ENCODE measurements around the gene FXYD5. TPM values are rescaled to one million over a fixed set of nuclear protein-coding genes. Genes with fewer than 3 reads are reported as not detected.
"Not testable (repeated sequence)": the region's sequence is repeated elsewhere in the genome, so short reads cannot be mapped to it uniquely, and the experiment has no call there.

Gene FXYD5
- total RNA-seq, 2 experiments from 2014 or later, result 455 to 524 TPM

GRCh38 chr19:35194012-35194984, 39.8 kb downstream of the FXYD5 start:
- no peak for DNase-seq
- H3K27ac Mint-ChIP-seq, result no peak overlapping the region
- ChIA-PET POLR2A (no interaction called here), CTCF (interaction anchor here (1.3 to 1.6 kb wide), 2 partner anchors 10 to 12 kb away, joined by 3 to 4 read pairs; no protein-coding TSS in a partner anchor)
- peaks cover 12% of the 10 kb centered on the region for H3K9me3 Mint-ChIP-seq
- peaks cover 9% of the 10 kb centered on the region for H3K36me3 Mint-ChIP-seq (ENCODE audit: low read depth)
- peaks cover 16% of the 10 kb centered on the region for H3K27me3 Mint-ChIP-seq
- H3K4me3 Mint-ChIP-seq, result no peak overlapping the region
- H3K4me1 Mint-ChIP-seq, result peaks cover 14% of the 10 kb centered on the region

- Mint-ChIP-seq H3K27me3 (peaks cover 9% of the 10 kb centered on the region), H3K4me1 (peaks cover 17% of the 10 kb centered on the region), H3K4me3 (no peak overlapping the region), H3K27ac (no peak overlapping the region), H3K9me3 (peaks cover 10% of the 10 kb centered on the region), H3K36me3 (ENCODE audit: low read depth) (peaks cover 6% of the 10 kb centered on the region)
- DNase-seq, result no peak
- CTCF ChIA-PET, result no interaction called here
- POLR2A ChIA-PET, result no interaction called here
Measured at GRCh38 chr19:35195830-35196229, 41.3 kb downstream of the FXYD5 start.

GRCh38 chr19:35196861-35197260, 42.3 kb downstream of the FXYD5 start:
- CTCF ChIA-PET, result interaction anchor here (0.7 kb wide), 1 partner anchor 16 kb away, joined by 3 read pairs; no protein-coding TSS in a partner anchor
- POLR2A ChIA-PET, result not testable (repeated sequence)

GRCh38 chr19:35199481-35199880, 44.9 kb downstream of the FXYD5 start:
- no peaks in the 10 kb centered on the region for H3K27me3 Mint-ChIP-seq
- peaks cover 4% of the 10 kb centered on the region for H3K9me3 Mint-ChIP-seq
- POLR2A ChIA-PET, result no interaction called here
- H3K4me3 Mint-ChIP-seq, result no peak overlapping the region
- peaks cover 5% of the 10 kb centered on the region for H3K36me3 Mint-ChIP-seq (ENCODE audit: low read depth)
- CTCF ChIA-PET, result interaction anchor here (0.9 to 2.0 kb wide), 3 partner anchors 21 to 70 kb away, joined by 3 to 10 read pairs (median 3); no protein-coding TSS in a partner anchor
- H3K27ac Mint-ChIP-seq, result no peak overlapping the region
- DNase-seq, result no peak
- peaks cover 38% of the 10 kb centered on the region for H3K4me1 Mint-ChIP-seq

More at GRCh38 chr19:35196861-35197260, 42.3 kb downstream of the FXYD5 start:
- Mint-ChIP-seq H3K4me1 (peaks cover 22% of the 10 kb centered on the region), H3K9me3 (peaks cover 10% of the 10 kb centered on the region)
- not testable (repeated sequence) for DNase-seq; H3K27me3 Mint-ChIP-seq; H3K27ac Mint-ChIP-seq; H3K36me3 Mint-ChIP-seq (ENCODE audit: low read depth); H3K4me3 Mint-ChIP-seq

- Mint-ChIP-seq H3K36me3 (ENCODE audit: low read depth) (peaks cover 7% of the 10 kb centered on the region), H3K27me3 (no peaks in the 10 kb centered on the region), H3K4me3 (no peak overlapping the region), H3K27ac (peak overlapping the region; percentile 60), H3K4me1 (peaks cover 67% of the 10 kb centered on the region), H3K9me3 (peaks cover 2% of the 10 kb centered on the region)
- CTCF ChIA-PET, result interaction anchor here (1.1 to 1.5 kb wide), 4 partner anchors 9 to 67 kb away, joined by 3 to 4 read pairs (median 4); partner anchors contain the start of gene LGI4
- POLR2A ChIA-PET, result interaction anchor here (0.6 kb wide), 1 partner anchor 977 kb away, joined by 3 read pairs; no protein-coding TSS in a partner anchor
- DNase-seq, result no peak
Measured at GRCh38 chr19:35202722-35203688, 48.5 kb downstream of the FXYD5 start.

- no peaks in the 10 kb centered on the region for H3K27me3 Mint-ChIP-seq
- H3K4me3 Mint-ChIP-seq, result no peak overlapping the region
- peaks cover 8% of the 10 kb centered on the region for H3K9me3 Mint-ChIP-seq
- H3K4me1 Mint-ChIP-seq, result peaks cover 83% of the 10 kb centered on the region
- peak overlapping the region; percentile 96 for H3K27ac Mint-ChIP-seq
- peaks cover 16% of the 10 kb centered on the region for H3K36me3 Mint-ChIP-seq (ENCODE audit: low read depth)
- POLR2A ChIA-PET, result interaction anchor here (0.7 kb wide), 1 partner anchor 51 kb away, joined by 4 read pairs; no protein-coding TSS in a partner anchor
- peak; percentile 27 for DNase-seq
- CTCF ChIA-PET, result interaction anchor here (1.4 to 1.5 kb wide), 2 partner anchors 11 to 69 kb away, joined by 3 read pairs; partner anchors contain the start of gene LGI4
Measured at GRCh38 chr19:35204799-35205732, 50.5 kb downstream of the FXYD5 start.

GRCh38 chr19:35205733-35206323, 51.3 kb downstream of the FXYD5 start:
- Mint-ChIP-seq H3K9me3 (peaks cover 8% of the 10 kb centered on the region), H3K27ac (peak overlapping the region; percentile 96), H3K36me3 (ENCODE audit: low read depth) (peaks cover 16% of the 10 kb centered on the region), H3K27me3 (no peaks in the 10 kb centered on the region), H3K4me1 (peaks cover 83% of the 10 kb centered on the region), H3K4me3 (no peak overlapping the region)
- POLR2A ChIA-PET, result interaction anchor here (0.7 kb wide), 1 partner anchor 52 kb away, joined by 4 read pairs; no protein-coding TSS in a partner anchor
- CTCF ChIA-PET, result interaction anchor here (1.4 to 1.5 kb wide), 2 partner anchors 12 to 71 kb away, joined by 3 read pairs; partner anchors contain the start of gene LGI4
- DNase-seq, result no peak

GRCh38 chr19:35206379-35206778, 51.8 kb downstream of the FXYD5 start:
- H3K4me3 Mint-ChIP-seq, result peak overlapping the region; percentile 60
- H3K27me3 Mint-ChIP-seq, result no peaks in the 10 kb centered on the region
- POLR2A ChIA-PET, result no interaction called here
- peak; percentile 81 for DNase-seq
- peaks cover 8% of the 10 kb centered on the region for H3K9me3 Mint-ChIP-seq
- H3K27ac Mint-ChIP-seq, result peak overlapping the region; percentile 96
- H3K36me3 Mint-ChIP-seq (ENCODE audit: low read depth), result peaks cover 16% of the 10 kb centered on the region
- peaks cover 83% of the 10 kb centered on the region for H3K4me1 Mint-ChIP-seq
- CTCF ChIA-PET, result interaction anchor here (0.5 to 1.5 kb wide), 5 partner anchors 10 to 800 kb away, joined by 3 read pairs; partner anchors contain the start of gene LGI4

- ChIA-PET POLR2A (no interaction called here), CTCF (interaction anchor here (0.5 to 1.5 kb wide), 4 partner anchors 9 to 801 kb away, joined by 3 read pairs; partner anchors contain the start of gene LGI4)
- no peaks in the 10 kb centered on the region for H3K27me3 Mint-ChIP-seq
Measured at GRCh38 chr19:35206855-35207254, 52.3 kb downstream of the FXYD5 start.

GRCh38 chr19:35207391-35207871, 52.9 kb downstream of the FXYD5 start:
- DNase-seq, result peak; percentile 37
- ChIA-PET CTCF (interaction anchor here (0.5 to 0.9 kb wide), 2 partner anchors 21 to 377 kb away, joined by 3 read pairs; partner anchors contain the start of gene FAM187B), POLR2A (no interaction called here)
- peaks cover 19% of the 10 kb centered on the region for H3K36me3 Mint-ChIP-seq (ENCODE audit: low read depth)
- H3K27me3 Mint-ChIP-seq, result no peaks in the 10 kb centered on the region
- peak overlapping the region; percentile 14 for H3K4me3 Mint-ChIP-seq
- H3K9me3 Mint-ChIP-seq, result peaks cover 8% of the 10 kb centered on the region
- peak overlapping the region; percentile 96 for H3K27ac Mint-ChIP-seq
- peaks cover 91% of the 10 kb centered on the region for H3K4me1 Mint-ChIP-seq

More at GRCh38 chr19:35206855-35207254, 52.3 kb downstream of the FXYD5 start:
- peak overlapping the region; percentile 96 for H3K27ac Mint-ChIP-seq
- peaks cover 8% of the 10 kb centered on the region for H3K9me3 Mint-ChIP-seq
- peaks cover 86% of the 10 kb centered on the region for H3K4me1 Mint-ChIP-seq
- H3K4me3 Mint-ChIP-seq, result peak overlapping the region; percentile 60
- H3K36me3 Mint-ChIP-seq (ENCODE audit: low read depth), result peaks cover 16% of the 10 kb centered on the region
- no peak for DNase-seq

- DNase-seq, result no peak
- CTCF ChIA-PET, result interaction anchor here (0.5 kb wide), 1 partner anchor 20 kb away, joined by 3 read pairs; the partner anchor contains the start of gene FAM187B
- Mint-ChIP-seq H3K9me3 (peaks cover 8% of the 10 kb centered on the region), H3K27ac (peak overlapping the region; percentile 96), H3K4me1 (peaks cover 91% of the 10 kb centered on the region), H3K36me3 (ENCODE audit: low read depth) (peaks cover 17% of the 10 kb centered on the region), H3K4me3 (peak overlapping the region; percentile 14), H3K27me3 (no peaks in the 10 kb centered on the region)
- POLR2A ChIA-PET, result no interaction called here
Measured at GRCh38 chr19:35208121-35208520, 53.6 kb downstream of the FXYD5 start.

Data from activated CD4-positive, alpha-beta T cell treated with anti-CD3 and anti-CD28 coated beads, Interleukin-2, amount 10 ng/mL, durations not matched to agents 7 days and 5 days (primary cell).